GM12878 (cell line): ENCODE results near the gene ZMIZ2. TPM values are rescaled to one million over a fixed set of nuclear protein-coding genes. Genes with fewer than 3 reads are reported as not detected.
A peak's percentile ranks its signal among the peaks of the same experiment; 100 is the strongest.

ENCODE experiments used
- ATAC-seq: fragments of 200-7000 bp; cut with Tn5 transposase; 3 replicates; pipeline ENCODE4 v1.9.1; 2020; ENCODE audit warnings: mild to moderate bottlenecking, moderate library complexity
- BruUV-seq: library from RNA; stranded (reverse); fragments of 400-500 nt; replicated peaks from 2 replicates; lab custom pipeline; 2021; lab: Mats Ljungman, UMichigan
- CTCF ChIA-PET: fragments of 300-600 bp; sonication (Branson Sonifier 250); formaldehyde crosslinking; extraction: SDS; loops from one replicate; lab custom pipeline; 2021; ENCODE audit warnings: inconsistent platforms; lab: Yijun Ruan, JAX
- POLR2A ChIA-PET: fragments of 350-600 bp; formaldehyde crosslinking; extraction: SDS; loops from one replicate; lab custom pipeline; 2021; ENCODE audit warnings: inconsistent platforms; lab: Charles Lee
- RAD21 ChIA-PET: fragments of 300-600 bp; sonication (Branson Sonifier 250); formaldehyde crosslinking; loops from one replicate; lab custom pipeline; 2023; ENCODE audit warnings: antibody characterized with exemption; ENCODE audit not compliant: unreplicated experiment; lab: Charles Lee
- SMC1A ChIA-PET: fragments of 300-600 bp; sonication (Branson Sonifier 250); formaldehyde crosslinking; loops from one replicate; lab custom pipeline; 2023; ENCODE audit not compliant: unreplicated experiment, uncharacterized antibody; lab: Charles Lee
- DNase-seq: peaks from one replicate; pipeline ENCODE4 v3.0.0-alpha.2; 2011; ENCODE audit warnings: low read depth, low spot score
- FAIRE-seq: peaks from 3 replicates; lab custom pipeline; 2011; peaks lifted over from hg19 to GRCh38; lab: Jason Lieb, UNC
- H2AFZ ChIP-seq: 2 replicates; pipeline ENCODE4 v1.6.0; 2011; ENCODE audit warnings: low read depth, low read length, control low read depth; ENCODE audit not compliant: control insufficient read depth
- H3K27ac ChIP-seq: 2 replicates; pipeline ENCODE4 v1.5.1; 2011; ENCODE audit warnings: control low read depth; ENCODE audit not compliant: control insufficient read depth, insufficient read depth
- H3K27me3 ChIP-seq, 2 experiments: replicated peaks in 1 of 2; 2 replicates each; pipeline versions ENCODE4 v1.6.0 to v1.6.1; 2011; ENCODE audit warnings: low read length in 1 of 2; ENCODE audit not compliant: control insufficient read depth in 2 of 2, insufficient read depth in 2 of 2
- H3K36me3 ChIP-seq, 2 experiments: 2 replicates each; pipeline ENCODE4 v1.5.1; 2011; ENCODE audit warnings: low read length in 1 of 2; ENCODE audit not compliant: control insufficient read depth in 2 of 2, insufficient read depth in 2 of 2
- H3K4me1 ChIP-seq: 2 replicates; pipeline ENCODE4 v1.6.1; 2011; ENCODE audit warnings: mild to moderate bottlenecking, low read length, moderate library complexity, mixed read lengths; ENCODE audit not compliant: control insufficient read depth, insufficient read depth
- H3K4me2 ChIP-seq: 2 replicates; pipeline ENCODE4 v1.6.0; 2011; ENCODE audit warnings: control low read depth; ENCODE audit not compliant: control insufficient read depth, insufficient read depth
- H3K4me3 ChIP-seq: fragments of 200-600 bp; sonication (generic); 2 replicates; pipeline ENCODE4 v1.5.1; 2016
- H3K79me2 ChIP-seq: 2 replicates; pipeline ENCODE4 v1.6.0; 2011; ENCODE audit warnings: low read length; ENCODE audit not compliant: control insufficient read depth, insufficient read depth
- H3K9ac ChIP-seq: 2 replicates; pipeline ENCODE4 v1.8.0; 2011; ENCODE audit warnings: low read length, control low read depth, mixed read lengths; ENCODE audit not compliant: control insufficient read depth, insufficient read depth
- H3K9me3 ChIP-seq: replicated peaks from 3 replicates; pipeline ENCODE4 v1.5.1; 2011; ENCODE audit warnings: mild to moderate bottlenecking, low read length; ENCODE audit not compliant: control insufficient read depth, insufficient read depth
- H4K20me1 ChIP-seq: 2 replicates; pipeline ENCODE4 v1.6.0; 2011; ENCODE audit not compliant: control insufficient read depth, insufficient read depth
- EP300 ChIP-seq, 2 experiments: fragments of 150-350 bp in 1 of 2; IDR thresholded peaks; 2 replicates each; pipeline ENCODE4 v1.6.1; 2011 to 2012; ENCODE audit warnings: low read depth in 2 of 2, low read length in 2 of 2, borderline replicate concordance in 1 of 2, improper control_type of control experiment in 1 of 2, inconsistent platforms in 1 of 2; ENCODE audit not compliant: control insufficient read depth in 1 of 2
- FOXK2 ChIP-seq: fragments of 450-650 bp; IDR thresholded peaks from 2 replicates; pipeline ENCODE4 v1.6.1; 2017; ENCODE audit warnings: mild to moderate bottlenecking, moderate library complexity
- MTA2 ChIP-seq: fragments of 450-650 bp; IDR thresholded peaks from 2 replicates; pipeline ENCODE4 v1.6.1; 2016; ENCODE audit warnings: low read depth, mild to moderate bottlenecking, moderate library complexity
- RUNX3 ChIP-seq: IDR thresholded peaks from 2 replicates; pipeline ENCODE4 v1.6.1; 2012; ENCODE audit warnings: low read length, inconsistent platforms
- SPI1 ChIP-seq: IDR thresholded peaks from 2 replicates; pipeline ENCODE4 v1.6.1; 2011; ENCODE audit warnings: low read depth, mild to moderate bottlenecking, low read length, moderate library complexity, borderline replicate concordance; ENCODE audit not compliant: insufficient read depth
- SRF ChIP-seq, 2 experiments: IDR thresholded peaks; 2 replicates each; pipeline ENCODE4 v1.6.1; 2011; ENCODE audit warnings: low read depth in 2 of 2, low read length in 2 of 2, mild to moderate bottlenecking in 1 of 2, moderate library complexity in 1 of 2
- STAT1 ChIP-seq: fragments of 450-650 bp; conservative IDR thresholded peaks from 2 replicates; pipeline ENCODE4 v1.6.1; 2014; ENCODE audit warnings: antibody characterized with exemption, mild to moderate bottlenecking
- TCF12 ChIP-seq: IDR thresholded peaks from 2 replicates; pipeline ENCODE4 v1.6.1; 2011; ENCODE audit warnings: low read depth, mild to moderate bottlenecking, low read length
- ZBED1 ChIP-seq: IDR thresholded peaks from 2 replicates; pipeline ENCODE4 v1.6.1; 2016; ENCODE audit warnings: borderline replicate concordance
- WGBS: methylation state at CpG from one replicate; pipeline ENCODE4 v1.1.6; 2016; ENCODE audit warnings: low lambda C conversion rate; ENCODE audit not compliant: insufficient replicate concordance, insufficient coverage; ENCODE audit errors: missing lambda C conversion rate; 5-methylcytosine and 5-hydroxymethylcytosine counted together
- in situ Hi-C: fragments of 300-500 bp; cut with MboI; formaldehyde crosslinking; loops from 9 replicates; pipeline ENCODE4 v1.14.3; 2018; ENCODE audit warnings: mixed read lengths
- intact Hi-C: fragments of 100-400 bp; cut with micrococcal nuclease; formaldehyde crosslinking; loops from one replicate; pipeline ENCODE4 v1.14.2; 2022; ENCODE audit not compliant: unreplicated experiment
- polyA plus RNA-seq, 11 experiments: library from polyadenylated mRNA; depleted of rRNA in 4 of 11; unstranded in 6 of 11; stranded (reverse) in 5 of 11; fragments of >200 nt; fragmentation: Nextera tagmentation in 4 of 11; fragmentation: Illumina TruSeq in 1 of 11; extraction: Ambion mirVana in 4 of 11; extraction: Trizol in 1 of 11; gene quantifications; 1 replicate in 1 of 11; 2 replicates in 10 of 11; pipeline versions ENCODE4 v1.2.1 to v1.2.3, GENCODE V29; 2011 to 2016; ENCODE audit warnings: inconsistent platforms in 2 of 11, missing spikeins in 2 of 11, low read depth in 1 of 11
- total RNA-seq, 4 experiments: library from RNA; depleted of rRNA in 3 of 4; stranded (reverse); fragments of >200 nt in 3 of 4; fragmentation: Illumina TruSeq in 1 of 4; extraction: Trizol in 1 of 4; gene quantifications; 2 replicates each; pipeline versions ENCODE4 v1.2.1 to v1.2.3, GENCODE V29; 2013 to 2021
- TF ChIP-seq, protein P1 (sequence below): fragments of 450-650 bp; IDR thresholded peaks from 2 replicates; pipeline ENCODE4 v1.6.1; 2017; ENCODE audit warnings: mild to moderate bottlenecking
- TF ChIP-seq, protein P2 (sequence below): IDR thresholded peaks from 2 replicates; pipeline ENCODE4 v1.6.1; 2012; ENCODE audit warnings: mild to moderate bottlenecking, low read depth, low read length
- TF ChIP-seq, protein P3 (sequence below): IDR thresholded peaks from 2 replicates; pipeline ENCODE4 v1.6.1; 2011; ENCODE audit warnings: borderline replicate concordance, low read depth, mild to moderate bottlenecking, moderate library complexity, mixed read lengths, low read length; ENCODE audit not compliant: insufficient read depth; ENCODE audit errors: extremely low read length

Gene ZMIZ2
- total and polyA plus RNA-seq, 10 of the 15 experiments (the other 5 are each of a cell fraction or from before 2014, with no cell fraction given) = 0.71 to 158 (median 17.0) TPM

DNA sequence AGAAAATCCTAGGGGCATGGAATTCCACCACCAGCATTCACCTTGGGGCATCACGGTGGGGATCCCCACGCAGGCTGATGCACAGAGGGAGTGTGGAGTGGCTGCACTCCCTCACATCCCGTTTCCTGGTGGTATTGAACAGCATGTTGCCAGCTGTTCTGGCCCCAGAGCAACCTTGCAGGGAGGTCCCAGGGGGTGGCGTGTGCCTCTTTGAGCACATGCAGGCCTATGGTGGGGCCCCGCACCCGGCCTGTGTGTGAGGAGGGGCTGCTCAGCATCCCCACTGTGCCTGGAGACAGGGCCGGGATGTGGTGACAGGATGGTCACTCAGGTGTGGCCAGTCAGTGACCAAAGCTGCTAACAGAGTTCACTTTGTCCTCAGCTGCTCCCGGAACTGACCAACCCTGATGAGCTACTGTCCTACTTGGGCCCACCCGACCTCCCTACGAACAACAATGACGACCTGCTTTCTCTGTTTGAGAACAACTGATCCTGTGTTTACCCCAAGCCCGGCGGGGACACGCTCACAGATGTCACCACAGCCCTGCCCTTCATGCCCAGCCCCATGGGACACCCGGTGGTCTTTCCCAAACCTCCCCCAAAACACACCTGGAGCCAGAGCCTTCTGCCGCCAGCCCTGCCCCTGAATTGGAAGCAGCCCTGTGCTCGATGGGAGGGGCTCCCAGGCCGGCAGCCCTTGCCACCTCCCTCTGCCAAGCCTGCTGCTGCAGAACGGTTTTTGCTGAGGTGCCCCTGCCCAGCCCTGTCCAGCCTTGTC lies 18.7 kb downstream of the ZMIZ2 start (continued):
- no peak for TF ChIP-seq EP300 (IDR thresholded peaks at IDR 0.05; ENCODE audit: borderline replicate concordance in 1 of 2, control insufficient read depth in 1 of 2, low read depth in 2 of 2, low read length in 2 of 2)
- TF ChIP-seq, all 136 proteins: peak for 0

DNA sequence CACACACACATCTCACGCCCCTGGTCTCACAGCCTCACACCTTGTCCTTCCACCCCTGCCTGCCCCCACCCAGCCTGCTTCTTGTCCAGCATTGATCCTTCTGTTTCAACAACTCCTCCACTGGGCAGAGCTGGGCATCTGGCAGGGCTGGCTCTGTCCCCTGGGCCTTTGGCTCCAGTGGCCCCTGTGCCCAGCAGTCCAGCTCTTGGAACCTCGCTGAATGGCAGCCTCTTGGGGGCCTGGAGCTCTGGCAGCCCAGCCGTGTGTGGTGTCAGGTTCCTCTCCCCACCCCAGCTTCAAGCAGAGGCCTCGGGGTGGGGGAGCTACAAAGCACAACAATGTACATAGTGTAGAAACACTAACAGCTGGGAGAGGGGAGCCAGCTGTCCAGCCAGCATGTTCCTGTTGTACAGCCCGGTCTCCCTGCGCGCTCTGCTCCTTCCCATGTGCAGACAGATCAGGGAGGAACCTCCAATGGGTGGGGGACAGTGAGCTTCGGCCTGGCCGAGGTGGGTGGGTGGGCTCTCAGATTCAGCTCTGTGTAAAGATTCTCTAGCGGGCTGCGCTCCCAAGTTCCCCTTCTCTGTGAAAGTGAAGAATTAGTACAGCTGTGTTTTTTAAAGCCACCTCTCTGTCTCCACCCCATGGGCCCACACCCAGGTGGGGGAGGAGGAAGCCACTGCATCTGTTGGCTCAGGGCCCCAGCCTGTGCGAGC lies 19.4 kb downstream of the ZMIZ2 start:
- no peaks in the 10 kb centered on the region for H3K9me3 ChIP-seq
- ATAC-seq = peak; percentile 76
- intact Hi-C loops (loop anchor here (2.0 kb wide), 1 partner anchor 17 kb away; no protein-coding TSS in a partner anchor), in situ Hi-C loops (no loop called here)
- peak overlapping the region; percentile 63 for H3K27ac ChIP-seq
- RAD21 ChIA-PET = interaction anchor here (0.6 to 4.1 kb wide), 9 partner anchors 16 to 194 kb away, joined by 3 to 40 read pairs (median 4); partner anchors contain the start of gene DDX56
- POLR2A ChIA-PET = interaction anchor here (0.7 to 4.3 kb wide), 7 partner anchors 18 to 168 kb away, joined by 3 to 33 read pairs (median 4); no protein-coding TSS in a partner anchor
- DNase-seq = no peak
- WGBS = 35% methylated on average over 12 of the region's 12 CpGs
- peak overlapping the region; percentile 7; the same call in 1 of the 2 replicates for H3K9ac ChIP-seq
- peak overlapping the region; percentile 5 for H3K4me2 ChIP-seq
- H3K4me3 ChIP-seq = no peak overlapping the region
- H4K20me1 ChIP-seq = no peaks in the 10 kb centered on the region
- H2AFZ ChIP-seq = no peak overlapping the region
- SMC1A ChIA-PET = interaction anchor here (0.6 to 1.6 kb wide), 10 partner anchors 9 to 186 kb away, joined by 3 to 9 read pairs (median 4); partner anchors contain the start of gene TMED4
- BruUV-seq = no TSS peak
- peaks cover 36% of the 10 kb centered on the region for H3K4me1 ChIP-seq
- peaks cover 15 to 36% of the 10 kb centered on the region in 2 experiments for H3K36me3 ChIP-seq
- CTCF ChIA-PET = interaction anchor here (1.7 to 3.4 kb wide), 2 partner anchors 17 to 76 kb away, joined by 4 to 11 read pairs; no protein-coding TSS in a partner anchor
- no peaks in the 10 kb centered on the region for H3K79me2 ChIP-seq
- peak; percentile 90 for FAIRE-seq
- H3K27me3 ChIP-seq = no peaks in the 10 kb centered on the region
- TF ChIP-seq SPI1 (0 out of 2 replicates have a peak, but pooled peaks have one; percentile 6), STAT1 (no peak), MTA2 (no peak), TCF12 (0 out of 2 replicates have a peak, but pooled peaks have one; percentile 45), FOXK2 (no peak), RUNX3 (no peak), ZBED1 (no peak), SRF (IDR thresholded peaks at IDR 0.05; ENCODE audit: low read depth in 2 of 2, low read length in 2 of 2) (no peak)
- TF ChIP-seq, protein P1, sequence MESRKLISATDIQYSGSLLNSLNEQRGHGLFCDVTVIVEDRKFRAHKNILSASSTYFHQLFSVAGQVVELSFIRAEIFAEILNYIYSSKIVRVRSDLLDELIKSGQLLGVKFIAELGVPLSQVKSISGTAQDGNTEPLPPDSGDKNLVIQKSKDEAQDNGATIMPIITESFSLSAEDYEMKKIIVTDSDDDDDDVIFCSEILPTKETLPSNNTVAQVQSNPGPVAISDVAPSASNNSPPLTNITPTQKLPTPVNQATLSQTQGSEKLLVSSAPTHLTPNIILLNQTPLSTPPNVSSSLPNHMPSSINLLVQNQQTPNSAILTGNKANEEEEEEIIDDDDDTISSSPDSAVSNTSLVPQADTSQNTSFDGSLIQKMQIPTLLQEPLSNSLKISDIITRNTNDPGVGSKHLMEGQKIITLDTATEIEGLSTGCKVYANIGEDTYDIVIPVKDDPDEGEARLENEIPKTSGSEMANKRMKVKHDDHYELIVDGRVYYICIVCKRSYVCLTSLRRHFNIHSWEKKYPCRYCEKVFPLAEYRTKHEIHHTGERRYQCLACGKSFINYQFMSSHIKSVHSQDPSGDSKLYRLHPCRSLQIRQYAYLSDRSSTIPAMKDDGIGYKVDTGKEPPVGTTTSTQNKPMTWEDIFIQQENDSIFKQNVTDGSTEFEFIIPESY = no peak
- TF ChIP-seq, protein P2, sequence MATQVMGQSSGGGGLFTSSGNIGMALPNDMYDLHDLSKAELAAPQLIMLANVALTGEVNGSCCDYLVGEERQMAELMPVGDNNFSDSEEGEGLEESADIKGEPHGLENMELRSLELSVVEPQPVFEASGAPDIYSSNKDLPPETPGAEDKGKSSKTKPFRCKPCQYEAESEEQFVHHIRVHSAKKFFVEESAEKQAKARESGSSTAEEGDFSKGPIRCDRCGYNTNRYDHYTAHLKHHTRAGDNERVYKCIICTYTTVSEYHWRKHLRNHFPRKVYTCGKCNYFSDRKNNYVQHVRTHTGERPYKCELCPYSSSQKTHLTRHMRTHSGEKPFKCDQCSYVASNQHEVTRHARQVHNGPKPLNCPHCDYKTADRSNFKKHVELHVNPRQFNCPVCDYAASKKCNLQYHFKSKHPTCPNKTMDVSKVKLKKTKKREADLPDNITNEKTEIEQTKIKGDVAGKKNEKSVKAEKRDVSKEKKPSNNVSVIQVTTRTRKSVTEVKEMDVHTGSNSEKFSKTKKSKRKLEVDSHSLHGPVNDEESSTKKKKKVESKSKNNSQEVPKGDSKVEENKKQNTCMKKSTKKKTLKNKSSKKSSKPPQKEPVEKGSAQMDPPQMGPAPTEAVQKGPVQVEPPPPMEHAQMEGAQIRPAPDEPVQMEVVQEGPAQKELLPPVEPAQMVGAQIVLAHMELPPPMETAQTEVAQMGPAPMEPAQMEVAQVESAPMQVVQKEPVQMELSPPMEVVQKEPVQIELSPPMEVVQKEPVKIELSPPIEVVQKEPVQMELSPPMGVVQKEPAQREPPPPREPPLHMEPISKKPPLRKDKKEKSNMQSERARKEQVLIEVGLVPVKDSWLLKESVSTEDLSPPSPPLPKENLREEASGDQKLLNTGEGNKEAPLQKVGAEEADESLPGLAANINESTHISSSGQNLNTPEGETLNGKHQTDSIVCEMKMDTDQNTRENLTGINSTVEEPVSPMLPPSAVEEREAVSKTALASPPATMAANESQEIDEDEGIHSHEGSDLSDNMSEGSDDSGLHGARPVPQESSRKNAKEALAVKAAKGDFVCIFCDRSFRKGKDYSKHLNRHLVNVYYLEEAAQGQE = no peak
- TF ChIP-seq, protein P3, sequence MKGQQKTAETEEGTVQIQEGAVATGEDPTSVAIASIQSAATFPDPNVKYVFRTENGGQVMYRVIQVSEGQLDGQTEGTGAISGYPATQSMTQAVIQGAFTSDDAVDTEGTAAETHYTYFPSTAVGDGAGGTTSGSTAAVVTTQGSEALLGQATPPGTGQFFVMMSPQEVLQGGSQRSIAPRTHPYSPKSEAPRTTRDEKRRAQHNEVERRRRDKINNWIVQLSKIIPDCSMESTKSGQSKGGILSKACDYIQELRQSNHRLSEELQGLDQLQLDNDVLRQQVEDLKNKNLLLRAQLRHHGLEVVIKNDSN = no peak
